Large intestine (tissue), 3 donors: ENCODE data around the gene POMC. TPM values are rescaled to one million over a fixed set of nuclear protein-coding genes. Genes with fewer than 3 reads are reported as not detected.
"Not testable (repeated sequence)": the region's sequence is repeated elsewhere in the genome, so short reads cannot be mapped to it uniquely, and the experiment has no call there.

ENCODE experiments used
- DNase-seq, 2 donors: peaks; one replicate each; pipeline versions ENCODE4 v3.0.0 to v3.0.0-alpha.2; 2013
- H3K27ac ChIP-seq: one replicate; pipeline ENCODE4 v1.5.1; 2013; ENCODE audit warnings: low read length
- H3K27me3 ChIP-seq: 2 replicates; pipeline ENCODE4 v1.6.1; 2013; ENCODE audit warnings: low read length; ENCODE audit not compliant: control insufficient read depth, insufficient read depth
- H3K36me3 ChIP-seq: 2 replicates; pipeline ENCODE4 v1.6.1; 2013; ENCODE audit warnings: low read length; ENCODE audit not compliant: control insufficient read depth, insufficient read depth
- H3K4me1 ChIP-seq: one replicate; pipeline ENCODE4 v1.6.1; 2013; ENCODE audit warnings: low read length; ENCODE audit not compliant: control insufficient read depth, insufficient read depth
- H3K4me3 ChIP-seq: one replicate; pipeline ENCODE4 v1.5.1; 2013; ENCODE audit warnings: low read length
- H3K9me3 ChIP-seq: one replicate; pipeline ENCODE4 v1.6.1; 2013; ENCODE audit warnings: mild to moderate bottlenecking, low read depth, low read length, moderate library complexity; ENCODE audit not compliant: control insufficient read depth
- WGBS: methylation state at CpG from one replicate; pipeline ENCODE4 v1.1.5; 2013; ENCODE audit warnings: low lambda C conversion rate; ENCODE audit not compliant: insufficient coverage; 5-methylcytosine and 5-hydroxymethylcytosine counted together
- polyA plus RNA-seq: library from polyadenylated mRNA; unstranded; fragments of 120-200 nt; gene quantifications from one replicate; pipeline ENCODE4 v1.2.1, GENCODE V29; 2013

Gene POMC
- polyA plus RNA-seq, 1 donor = 4.0 TPM

DNA sequence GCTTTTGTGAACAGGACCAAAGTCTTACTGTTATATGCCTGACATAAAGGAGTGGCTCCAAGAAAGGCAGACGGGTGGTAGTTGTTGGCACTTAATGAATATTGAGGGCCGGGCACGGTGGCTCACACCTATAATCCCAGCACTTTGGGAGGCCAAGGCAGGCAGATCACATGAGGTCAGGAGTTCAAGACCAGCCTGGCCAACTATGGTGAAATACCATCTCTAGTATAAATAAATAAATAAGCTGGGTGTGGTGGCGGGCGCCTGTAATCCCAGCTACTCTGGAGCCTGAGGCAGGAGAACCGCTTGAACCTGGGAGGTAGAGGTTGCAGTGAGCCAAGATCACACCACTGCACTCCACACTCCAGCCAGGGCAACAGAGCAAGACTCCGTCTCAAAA, 6.3 kb downstream of the POMC start:
- not testable (repeated sequence) for DNase-seq, H3K4me1 ChIP-seq, H3K4me3 ChIP-seq, H3K27ac ChIP-seq, H3K36me3 ChIP-seq
- WGBS = 86% methylated on average over 2 of the region's 7 CpGs
- H3K27me3 ChIP-seq = peaks cover 31% of the 10 kb centered on the region
- peaks cover 14% of the 10 kb centered on the region for H3K9me3 ChIP-seq

DNA sequence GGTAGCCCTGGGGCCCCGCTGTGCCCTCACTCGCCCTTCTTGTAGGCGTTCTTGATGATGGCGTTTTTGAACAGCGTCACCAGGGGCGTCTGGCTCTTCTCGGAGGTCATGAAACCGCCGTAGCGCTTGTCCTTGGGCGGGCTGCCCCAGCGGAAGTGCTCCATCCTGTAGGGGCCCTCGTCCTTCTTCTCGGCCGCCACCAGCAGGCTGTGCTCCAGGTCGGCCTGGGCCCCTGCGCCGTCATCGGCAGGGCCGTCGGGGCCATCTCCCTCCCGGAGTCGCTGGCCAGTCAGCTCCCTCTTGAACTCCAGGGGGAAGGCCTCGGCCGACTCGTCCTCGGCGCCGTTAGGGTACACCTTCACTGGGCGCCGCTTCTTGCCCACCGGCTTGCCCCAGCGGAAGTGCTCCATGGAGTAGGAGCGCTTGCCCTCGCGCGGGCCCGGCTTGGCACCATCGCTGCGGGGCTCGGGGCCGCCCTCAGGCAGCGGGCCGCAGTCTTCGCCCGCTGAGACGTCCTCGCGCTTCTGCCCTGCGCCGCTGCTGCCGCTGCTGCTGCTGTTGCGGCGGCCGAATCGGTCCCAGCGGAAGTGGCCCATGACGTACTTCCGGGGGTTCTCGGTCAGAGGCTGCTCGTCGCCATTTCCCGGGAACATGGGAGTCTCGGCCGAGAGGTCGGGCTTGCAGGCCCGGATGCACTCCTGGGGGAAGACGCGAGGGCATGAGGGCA, 7.2 kb downstream of the POMC start:
- Histone ChIP-seq H3K27me3 (peaks cover 24% of the 10 kb centered on the region), H3K9me3 (peaks cover 14% of the 10 kb centered on the region), H3K4me3 (peak overlapping the region; percentile 49), H3K27ac (no peak overlapping the region), H3K36me3 (no peaks in the 10 kb centered on the region), H3K4me1 (no peaks in the 10 kb centered on the region)
- no CpG with 5 or more reads among the region's 69 CpGs for WGBS
- peak; percentile 42 to 80 for DNase-seq

DNA sequence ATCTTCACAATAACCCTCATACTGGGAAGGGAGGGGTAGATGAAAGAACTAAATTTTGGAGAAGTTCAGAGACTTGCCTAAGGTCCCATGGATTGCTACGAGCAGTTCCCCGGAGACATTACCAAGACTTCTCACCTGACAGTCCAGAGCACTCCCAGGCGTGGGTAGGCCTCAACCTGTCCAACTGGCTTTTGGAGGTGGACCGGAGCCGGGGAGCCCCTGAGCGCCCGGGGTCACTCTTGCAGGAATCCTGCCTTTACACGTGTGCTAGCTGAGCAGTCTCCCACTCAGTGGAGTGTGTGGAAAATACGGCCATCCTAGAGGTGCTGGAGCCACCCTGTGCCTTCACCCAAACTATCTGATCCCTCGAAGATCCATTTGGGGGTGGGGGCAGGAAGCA, 8.0 kb downstream of the POMC start:
- peaks cover 16% of the 10 kb centered on the region for H3K27me3 ChIP-seq
- no peak overlapping the region for H3K4me3 ChIP-seq
- H3K36me3 ChIP-seq = no peaks in the 10 kb centered on the region
- WGBS = 60% methylated on average over 1 of the region's 10 CpGs
- no peak for DNase-seq
- H3K9me3 ChIP-seq = peaks cover 14% of the 10 kb centered on the region
- no peaks in the 10 kb centered on the region for H3K4me1 ChIP-seq
- H3K27ac ChIP-seq = no peak overlapping the region

DNA sequence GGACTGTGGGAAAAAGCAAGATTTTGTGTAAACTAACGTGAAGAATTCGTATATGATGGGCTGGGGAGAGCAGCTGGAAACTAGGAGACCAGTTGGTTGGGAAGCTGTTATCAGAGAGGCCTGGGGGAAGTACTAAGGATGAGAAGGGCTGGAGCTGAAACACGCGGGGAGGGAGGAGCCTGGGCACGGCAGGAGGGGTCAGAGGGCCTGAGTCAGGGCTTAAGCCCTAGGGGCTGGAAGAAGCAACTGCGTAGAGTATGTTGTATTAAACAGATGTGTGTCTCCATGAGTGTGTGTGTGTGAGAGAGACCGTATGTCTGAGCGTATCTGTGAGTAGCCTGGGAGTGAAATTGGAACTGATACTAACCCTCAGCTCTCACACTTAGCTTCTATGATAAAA, 8.4 kb downstream of the POMC start:
- Histone ChIP-seq H3K4me1 (no peaks in the 10 kb centered on the region), H3K27ac (no peak overlapping the region), H3K9me3 (peaks cover 14% of the 10 kb centered on the region), H3K27me3 (peaks cover 13% of the 10 kb centered on the region), H3K4me3 (no peak overlapping the region), H3K36me3 (no peaks in the 10 kb centered on the region)
- DNase-seq = peak in 1 of 2 donors; percentile 14
- WGBS = no CpG with 5 or more reads among the region's 8 CpGs

DNA sequence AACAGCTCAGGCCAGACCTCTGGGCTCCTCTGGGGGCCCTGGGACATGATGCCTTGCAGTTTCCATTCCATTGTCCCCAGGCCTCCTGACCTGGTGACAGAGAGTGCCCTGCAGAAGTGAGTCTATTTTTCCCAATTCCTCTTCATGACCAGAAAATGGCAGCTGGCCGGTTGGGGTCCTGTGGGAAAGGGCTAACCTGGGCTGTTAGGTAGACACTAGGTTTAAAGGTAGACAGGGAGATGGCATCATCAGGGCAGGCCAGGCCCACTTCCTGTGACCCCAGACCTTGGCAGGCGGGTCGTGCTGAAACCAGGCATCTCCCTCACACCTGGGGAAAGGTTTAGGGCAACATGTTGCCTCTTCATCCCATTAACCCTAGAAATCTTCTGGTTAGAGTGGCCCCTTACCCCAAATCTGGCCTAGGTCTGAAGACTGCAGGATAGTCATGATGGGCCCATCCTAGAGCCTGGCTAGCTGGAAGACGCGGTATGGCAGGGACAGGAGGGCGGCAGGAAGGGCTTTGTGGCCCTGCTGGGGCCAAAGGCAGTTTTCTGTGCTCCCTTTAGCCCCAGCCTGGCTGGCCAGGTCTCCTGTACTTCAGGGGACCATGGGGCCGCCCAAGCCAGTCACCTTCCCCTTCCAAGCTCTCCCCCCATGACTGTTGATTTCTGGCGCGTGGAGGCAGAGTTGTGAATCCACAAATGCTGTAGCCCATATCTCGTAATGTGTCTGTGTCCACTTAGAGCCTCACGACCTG, 10.1 kb downstream of the POMC start:
- peaks cover 3% of the 10 kb centered on the region for H3K36me3 ChIP-seq
- H3K27me3 ChIP-seq = peaks cover 3% of the 10 kb centered on the region
- H3K9me3 ChIP-seq = peaks cover 14% of the 10 kb centered on the region
- no peak overlapping the region for H3K27ac ChIP-seq
- no peak for DNase-seq
- H3K4me1 ChIP-seq = no peaks in the 10 kb centered on the region
- no CpG with 5 or more reads among the region's 11 CpGs for WGBS
- no peak overlapping the region for H3K4me3 ChIP-seq

DNA sequence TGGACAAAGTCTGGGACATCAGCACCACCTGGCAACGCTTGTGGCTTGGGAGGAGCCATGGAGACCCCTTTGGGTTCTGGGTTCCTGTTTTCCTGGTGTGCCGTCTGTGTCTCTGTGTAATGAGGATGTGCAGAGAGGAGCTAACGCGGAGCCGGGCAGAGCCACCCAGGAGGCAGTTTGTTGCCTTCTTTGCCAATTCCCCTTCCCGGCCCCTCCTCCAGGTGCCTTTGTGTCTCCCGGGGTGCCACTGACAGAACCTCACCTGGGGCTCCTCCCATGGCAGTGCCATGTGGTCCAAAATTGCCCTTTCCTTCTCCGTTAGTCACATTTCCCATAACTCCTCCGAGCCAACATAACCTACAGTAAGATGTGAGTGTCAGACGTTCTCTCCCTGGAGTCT, 13.0 kb downstream of the POMC start:
- H3K27me3 ChIP-seq = no peaks in the 10 kb centered on the region
- H3K4me3 ChIP-seq = no peak overlapping the region
- no peak for DNase-seq
- peaks cover 5% of the 10 kb centered on the region for H3K36me3 ChIP-seq
- H3K4me1 ChIP-seq = no peaks in the 10 kb centered on the region
- WGBS = no CpG with 5 or more reads among the region's 10 CpGs
- H3K9me3 ChIP-seq = no peaks in the 10 kb centered on the region
- H3K27ac ChIP-seq = no peak overlapping the region

DNA sequence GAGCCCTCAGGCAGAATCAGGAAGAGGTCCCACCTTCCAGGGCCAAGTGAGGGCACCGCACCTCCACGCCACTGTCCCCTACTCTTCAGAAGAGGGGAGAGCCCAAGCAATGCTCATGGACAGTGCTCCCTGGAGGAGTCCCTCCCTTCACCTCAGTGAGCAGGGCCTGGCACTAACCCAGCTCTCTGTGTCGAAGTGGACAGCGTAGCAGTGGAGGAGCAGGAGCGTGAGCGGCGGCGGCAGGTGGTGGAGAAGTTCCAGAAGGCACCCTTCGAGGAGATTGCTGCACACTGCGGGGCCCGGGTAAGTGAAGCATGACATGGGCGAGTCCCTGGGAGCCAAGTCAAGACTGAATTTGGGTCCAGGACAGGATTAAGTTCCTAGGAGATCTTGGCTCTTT, 16.7 kb downstream of the POMC start:
- Histone ChIP-seq H3K4me1 (no peaks in the 10 kb centered on the region), H3K27me3 (no peaks in the 10 kb centered on the region), H3K36me3 (peaks cover 5% of the 10 kb centered on the region), H3K27ac (no peak overlapping the region), H3K9me3 (no peaks in the 10 kb centered on the region), H3K4me3 (no peak overlapping the region)
- DNase-seq = no peak
- no CpG with 5 or more reads among the region's 12 CpGs for WGBS

DNA sequence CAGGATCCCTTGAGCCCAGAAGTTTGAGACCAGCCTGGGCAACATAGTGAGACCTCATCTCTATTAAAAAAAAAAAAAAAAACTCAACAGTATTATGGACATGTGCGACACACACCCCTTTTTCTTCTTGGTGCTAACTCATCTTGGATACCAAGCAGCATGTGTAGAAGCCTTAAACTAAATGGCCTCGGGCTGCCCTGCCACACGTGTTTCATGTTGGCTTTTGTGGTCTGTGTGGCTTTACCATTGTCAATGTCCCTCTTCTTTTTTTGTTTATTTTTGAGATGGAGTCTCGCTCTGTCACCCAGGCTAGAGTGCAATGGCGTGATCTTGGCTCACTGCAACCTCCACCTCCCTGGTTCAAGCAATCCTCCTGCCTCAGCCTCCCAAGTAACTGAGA, 17.4 kb downstream of the POMC start:
- not testable (repeated sequence) for H3K27ac ChIP-seq, H3K4me3 ChIP-seq, H3K27me3 ChIP-seq, DNase-seq, H3K9me3 ChIP-seq, H3K4me1 ChIP-seq, H3K36me3 ChIP-seq
- no CpG with 5 or more reads among the region's 5 CpGs for WGBS

DNA sequence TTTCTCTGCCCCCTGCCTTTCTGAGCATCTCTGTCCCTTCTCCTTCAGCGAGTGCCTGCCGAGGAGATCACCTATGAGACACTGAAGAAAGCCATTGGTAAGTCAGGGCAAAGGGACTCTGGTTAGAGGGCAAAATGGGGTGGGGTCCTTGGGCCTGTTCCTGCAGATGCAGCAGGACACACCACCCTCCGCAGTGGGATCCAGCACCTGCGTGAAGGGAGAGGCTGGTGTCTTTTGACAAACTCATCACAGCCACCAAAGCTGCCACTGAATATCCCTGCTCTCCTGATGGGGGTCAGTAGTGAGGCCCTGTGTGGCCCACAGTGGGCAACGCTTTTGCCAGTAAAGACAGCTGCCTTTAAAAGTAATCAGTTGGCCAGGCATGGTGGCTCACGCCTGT, 18.7 kb downstream of the POMC start:
- no peak overlapping the region for H3K27ac ChIP-seq
- no peak for DNase-seq
- H3K27me3 ChIP-seq = no peaks in the 10 kb centered on the region
- WGBS = no CpG with 5 or more reads among the region's 6 CpGs
- no peaks in the 10 kb centered on the region for H3K4me1 ChIP-seq
- H3K4me3 ChIP-seq = no peak overlapping the region
- peaks cover 10% of the 10 kb centered on the region for H3K36me3 ChIP-seq
- H3K9me3 ChIP-seq = no peaks in the 10 kb centered on the region

DNA sequence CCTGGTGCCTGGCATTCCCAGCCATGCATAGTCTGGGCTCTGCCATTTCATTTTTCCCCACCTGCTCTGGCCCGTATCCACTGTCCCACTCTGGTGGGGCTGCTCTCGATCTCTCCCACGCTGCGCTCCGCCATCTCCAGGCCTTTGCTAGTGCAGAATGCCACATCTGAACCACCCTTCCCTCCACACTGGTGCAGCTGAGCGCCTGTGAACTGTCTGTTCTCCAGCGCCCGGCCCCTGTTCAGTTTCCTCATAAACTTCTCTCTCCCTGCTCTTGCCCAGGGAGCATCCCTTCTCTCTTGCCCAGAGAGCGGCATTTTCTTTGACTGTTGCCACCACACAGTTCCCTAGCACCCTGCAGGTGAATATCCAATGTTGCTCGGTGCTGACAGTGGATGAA, 21.5 kb downstream of the POMC start:
- peaks cover 5% of the 10 kb centered on the region for H3K36me3 ChIP-seq
- DNase-seq = no peak
- no peaks in the 10 kb centered on the region for H3K4me1 ChIP-seq
- no CpG with 5 or more reads among the region's 10 CpGs for WGBS
- H3K4me3 ChIP-seq = no peak overlapping the region
- no peak overlapping the region for H3K27ac ChIP-seq
- no peaks in the 10 kb centered on the region for H3K9me3 ChIP-seq
- no peaks in the 10 kb centered on the region for H3K27me3 ChIP-seq
